Nephron (organoid): ENCODE results near the gene CDKAL1.

ENCODE experiments used
- H3K27ac Mint-ChIP-seq, 3 experiments: 2 replicates each; pipeline ENCODE4 v1.8.0; 2020; ENCODE audit warnings: mixed read lengths in 3 of 3, mild to moderate bottlenecking in 2 of 3, moderate library complexity in 1 of 3
- H3K27me3 Mint-ChIP-seq: 2 replicates; pipeline ENCODE4 v1.8.0; 2021; ENCODE audit warnings: low read depth, mild to moderate bottlenecking, moderate library complexity, mixed read lengths
- H3K36me3 Mint-ChIP-seq: 2 replicates; pipeline ENCODE4 v1.8.0; 2020; ENCODE audit warnings: low read depth, mixed read lengths
- H3K4me1 Mint-ChIP-seq: 2 replicates; pipeline ENCODE4 v1.8.0; 2020; ENCODE audit warnings: mixed read lengths
- H3K4me3 Mint-ChIP-seq, 3 experiments: 2 replicates each; pipeline ENCODE4 v1.8.0; 2020; ENCODE audit warnings: mild to moderate bottlenecking in 3 of 3, mixed read lengths in 3 of 3, moderate library complexity in 2 of 3
- H3K9me3 Mint-ChIP-seq: 2 replicates; pipeline ENCODE4 v1.8.0; 2020; ENCODE audit warnings: mixed read lengths
- TF ChIP-seq, protein P1 (sequence below), 3 experiments: fragments of 200-600 bp; sonication (generic); IDR thresholded peaks; one replicate each; pipeline ENCODE4 v1.5.0; 2021; ENCODE audit warnings: antibody characterized with exemption in 3 of 3; ENCODE audit not compliant: unreplicated experiment in 3 of 3

Gene CDKAL1

DNA sequence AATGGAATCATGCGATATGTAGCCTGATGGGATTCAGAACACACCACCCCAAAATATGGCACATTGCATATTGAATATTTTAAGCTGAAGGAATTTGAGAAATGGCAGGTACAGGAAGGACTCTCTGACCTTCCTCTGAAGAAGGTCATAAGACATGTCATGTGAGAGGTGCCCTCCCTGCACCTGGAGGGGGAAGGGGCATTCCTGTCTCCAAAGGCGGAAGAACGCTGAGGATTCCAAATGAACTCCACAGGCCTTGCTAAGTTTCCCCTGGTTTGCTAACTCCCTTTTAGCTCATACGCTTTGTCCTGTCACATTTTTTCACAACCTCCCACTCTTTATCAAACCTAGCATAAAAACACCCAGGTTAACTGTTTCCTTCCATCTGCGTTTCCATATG is 347.8 kb downstream of the CDKAL1 start:
- no peaks in the 10 kb centered on the region for H3K27me3 Mint-ChIP-seq
- H3K36me3 Mint-ChIP-seq, result peaks cover 23% of the 10 kb centered on the region
- H3K27ac Mint-ChIP-seq, result peak overlapping the region in 2 of 3 experiments; percentile 8 to 56
- peaks cover 20% of the 10 kb centered on the region for H3K9me3 Mint-ChIP-seq
- H3K4me1 Mint-ChIP-seq, result peaks cover 21% of the 10 kb centered on the region
- TF ChIP-seq, protein P1, sequence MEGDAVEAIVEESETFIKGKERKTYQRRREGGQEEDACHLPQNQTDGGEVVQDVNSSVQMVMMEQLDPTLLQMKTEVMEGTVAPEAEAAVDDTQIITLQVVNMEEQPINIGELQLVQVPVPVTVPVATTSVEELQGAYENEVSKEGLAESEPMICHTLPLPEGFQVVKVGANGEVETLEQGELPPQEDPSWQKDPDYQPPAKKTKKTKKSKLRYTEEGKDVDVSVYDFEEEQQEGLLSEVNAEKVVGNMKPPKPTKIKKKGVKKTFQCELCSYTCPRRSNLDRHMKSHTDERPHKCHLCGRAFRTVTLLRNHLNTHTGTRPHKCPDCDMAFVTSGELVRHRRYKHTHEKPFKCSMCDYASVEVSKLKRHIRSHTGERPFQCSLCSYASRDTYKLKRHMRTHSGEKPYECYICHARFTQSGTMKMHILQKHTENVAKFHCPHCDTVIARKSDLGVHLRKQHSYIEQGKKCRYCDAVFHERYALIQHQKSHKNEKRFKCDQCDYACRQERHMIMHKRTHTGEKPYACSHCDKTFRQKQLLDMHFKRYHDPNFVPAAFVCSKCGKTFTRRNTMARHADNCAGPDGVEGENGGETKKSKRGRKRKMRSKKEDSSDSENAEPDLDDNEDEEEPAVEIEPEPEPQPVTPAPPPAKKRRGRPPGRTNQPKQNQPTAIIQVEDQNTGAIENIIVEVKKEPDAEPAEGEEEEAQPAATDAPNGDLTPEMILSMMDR (IDR thresholded peaks at IDR 0.05; ENCODE audit: unreplicated experiment in 3 of 3), result no peak
- H3K4me3 Mint-ChIP-seq, result no peak overlapping the region

DNA sequence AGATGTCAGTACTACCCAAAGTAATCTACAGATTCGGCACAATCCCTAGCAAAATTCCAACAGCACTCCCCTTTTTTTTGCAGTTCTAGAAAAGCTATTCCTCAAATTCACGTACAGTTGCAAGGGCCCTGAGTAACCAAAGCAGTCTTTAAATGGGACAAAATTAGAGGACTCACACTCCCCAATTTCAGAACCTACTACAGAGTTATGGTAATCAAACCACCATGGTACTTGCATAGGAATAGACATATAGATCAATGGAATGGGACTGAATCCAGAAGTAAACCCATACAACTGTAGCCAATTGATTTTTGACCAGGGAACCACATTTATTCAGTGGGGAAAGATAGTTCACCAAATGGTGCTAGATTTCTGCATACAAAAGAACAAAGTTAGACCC is 350.8 kb downstream of the CDKAL1 start:
- Mint-ChIP-seq H3K4me1 (no peaks in the 10 kb centered on the region), H3K4me3 (no peak overlapping the region), H3K9me3 (peaks cover 27% of the 10 kb centered on the region), H3K27ac (no peak overlapping the region), H3K36me3 (peaks cover 31% of the 10 kb centered on the region), H3K27me3 (no peaks in the 10 kb centered on the region)
- TF ChIP-seq, protein P1 (IDR thresholded peaks at IDR 0.05; ENCODE audit: unreplicated experiment in 3 of 3), result no peak

DNA sequence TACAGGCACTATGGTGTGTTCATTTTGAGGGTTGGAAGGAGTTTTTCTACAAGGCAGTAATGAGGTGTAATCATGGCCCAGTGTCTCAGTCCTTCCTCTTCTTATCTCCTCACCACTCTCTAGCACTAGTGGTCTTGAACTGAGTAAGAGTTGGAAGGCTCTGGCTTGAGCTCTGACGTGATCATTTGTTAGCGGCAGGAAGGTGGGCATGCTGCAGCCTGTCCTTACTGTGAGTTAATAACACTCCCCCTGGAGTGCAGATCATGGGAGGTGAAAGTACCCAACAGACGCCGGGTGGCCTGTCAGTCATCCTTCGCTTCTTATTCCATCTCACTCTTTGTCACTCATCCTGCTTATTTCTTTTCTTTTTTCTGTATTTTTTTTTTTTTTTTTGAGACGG is 356.9 kb downstream of the CDKAL1 start:
- no peak overlapping the region for H3K27ac Mint-ChIP-seq
- TF ChIP-seq, protein P1 (IDR thresholded peaks at IDR 0.05; ENCODE audit: unreplicated experiment in 3 of 3), result no peak
- peaks cover 10% of the 10 kb centered on the region for H3K9me3 Mint-ChIP-seq
- no peaks in the 10 kb centered on the region for H3K4me1 Mint-ChIP-seq
- peaks cover 20% of the 10 kb centered on the region for H3K36me3 Mint-ChIP-seq
- no peaks in the 10 kb centered on the region for H3K27me3 Mint-ChIP-seq
- no peak overlapping the region for H3K4me3 Mint-ChIP-seq

DNA sequence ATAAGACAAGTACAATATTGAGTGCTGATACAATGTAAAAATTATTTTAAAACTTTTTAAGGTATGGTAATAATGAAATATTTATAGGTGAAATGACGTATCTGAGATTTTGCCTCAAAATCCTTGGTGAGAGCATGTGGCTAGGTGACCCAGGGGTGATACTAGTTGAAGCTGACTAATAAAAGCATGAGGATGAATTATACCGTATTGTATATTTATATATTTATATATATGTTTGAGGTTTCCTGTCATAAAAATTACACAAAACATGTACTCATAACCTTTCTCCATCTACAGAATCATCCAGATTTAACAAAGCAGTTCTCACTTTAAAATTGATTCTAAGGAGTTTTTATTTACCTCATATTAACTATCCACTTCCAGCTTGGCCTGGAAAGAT is 358.1 kb downstream of the CDKAL1 start:
- Mint-ChIP-seq H3K4me1 (no peaks in the 10 kb centered on the region), H3K27ac (no peak overlapping the region), H3K9me3 (peaks cover 5% of the 10 kb centered on the region), H3K36me3 (peaks cover 19% of the 10 kb centered on the region), H3K27me3 (no peaks in the 10 kb centered on the region), H3K4me3 (no peak overlapping the region)
- TF ChIP-seq, protein P1 (IDR thresholded peaks at IDR 0.05; ENCODE audit: unreplicated experiment in 3 of 3), result no peak

DNA sequence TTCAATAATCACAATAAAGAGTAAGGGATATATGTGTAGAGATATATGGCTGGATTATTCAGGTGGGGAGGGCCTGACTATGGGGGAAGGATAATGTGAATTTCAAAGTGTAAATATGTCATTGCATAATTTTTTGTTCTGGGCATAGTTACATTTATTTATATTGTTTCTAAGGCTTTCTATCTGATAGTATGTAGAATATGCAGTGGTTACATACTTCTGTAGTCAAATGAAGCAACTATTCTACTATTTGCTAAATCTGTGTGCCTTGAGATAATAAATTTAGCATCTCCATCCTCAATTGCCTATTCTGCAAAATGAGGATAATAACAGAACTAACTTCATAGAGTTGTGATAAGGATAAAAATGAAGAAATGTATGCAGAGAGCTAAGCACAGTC is 359.2 kb downstream of the CDKAL1 start:
- Mint-ChIP-seq H3K9me3 (peaks cover 2% of the 10 kb centered on the region), H3K27me3 (no peaks in the 10 kb centered on the region), H3K4me1 (no peaks in the 10 kb centered on the region), H3K36me3 (peaks cover 15% of the 10 kb centered on the region), H3K27ac (no peak overlapping the region), H3K4me3 (no peak overlapping the region)
- TF ChIP-seq, protein P1 (IDR thresholded peaks at IDR 0.05; ENCODE audit: unreplicated experiment in 3 of 3), result no peak

DNA sequence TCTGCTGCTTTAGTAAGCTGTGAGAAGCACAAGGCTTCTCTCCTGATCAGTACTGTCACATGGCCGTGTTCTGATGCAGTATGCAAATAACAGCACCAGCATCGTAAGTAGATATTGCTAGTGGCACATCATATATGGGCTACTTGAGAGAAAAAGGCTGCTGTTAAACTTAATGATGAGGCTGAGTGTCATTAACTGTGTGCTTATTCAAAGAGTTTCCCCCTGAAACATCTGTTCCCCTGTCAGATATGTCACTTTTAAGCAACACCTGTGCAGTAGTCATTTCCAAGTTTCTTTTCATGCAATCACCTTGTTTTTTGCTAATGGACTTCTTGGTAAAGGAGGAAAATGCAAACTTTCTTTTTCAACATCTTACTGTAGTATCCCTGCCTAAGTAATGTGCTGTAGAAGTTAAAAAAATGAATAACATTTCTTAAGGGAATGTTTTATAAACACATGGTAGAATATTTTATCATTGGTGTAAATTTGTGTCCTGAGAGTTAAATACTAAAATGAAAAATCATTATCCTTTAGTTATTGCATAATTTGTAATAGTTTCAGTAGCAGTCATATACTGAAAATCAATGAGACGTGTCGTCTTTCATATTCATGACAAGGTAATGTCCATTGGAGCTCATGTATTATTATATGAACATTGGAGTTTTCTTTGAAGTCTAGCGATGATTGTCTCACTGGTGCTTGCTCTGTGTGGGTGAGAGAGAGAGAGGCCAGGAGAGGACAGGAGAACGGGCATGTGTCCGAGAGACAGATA is 366.3 kb downstream of the CDKAL1 start:
- TF ChIP-seq, protein P1 (IDR thresholded peaks at IDR 0.05; ENCODE audit: unreplicated experiment in 3 of 3), result no peak
- H3K4me3 Mint-ChIP-seq, result no peak overlapping the region
- H3K4me1 Mint-ChIP-seq, result no peaks in the 10 kb centered on the region

More for the DNA sequence above, 366.3 kb downstream of the CDKAL1 start:
- peaks cover 18% of the 10 kb centered on the region for H3K9me3 Mint-ChIP-seq
- no peak overlapping the region for H3K27ac Mint-ChIP-seq
- H3K36me3 Mint-ChIP-seq, result peaks cover 29% of the 10 kb centered on the region
- no peaks in the 10 kb centered on the region for H3K27me3 Mint-ChIP-seq
